ENCODE data around the gene COL5A1.

The COL5A1 gene

DNA sequence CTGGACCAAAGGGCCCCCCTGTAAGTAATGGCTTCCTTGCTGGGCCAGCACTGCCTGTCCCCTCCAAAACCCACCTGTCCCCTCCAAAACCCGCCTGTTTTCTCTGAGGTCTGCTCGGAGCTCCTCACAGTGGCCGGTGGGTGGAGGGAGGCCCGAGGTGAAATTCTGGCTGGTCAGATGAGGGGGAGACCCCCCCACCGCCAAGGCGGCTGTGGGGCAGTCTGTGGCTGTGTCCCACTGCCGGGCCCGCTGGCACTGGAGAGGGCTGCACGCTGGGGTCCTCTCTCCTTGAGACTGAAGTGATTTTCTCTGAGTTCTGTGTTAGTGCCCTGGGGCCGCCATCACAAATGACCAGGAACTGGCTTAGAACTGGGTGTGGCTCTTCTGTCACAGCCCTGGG, 155.3 kb downstream of the COL5A1 start:
- DNase-seq: no peak

DNA sequence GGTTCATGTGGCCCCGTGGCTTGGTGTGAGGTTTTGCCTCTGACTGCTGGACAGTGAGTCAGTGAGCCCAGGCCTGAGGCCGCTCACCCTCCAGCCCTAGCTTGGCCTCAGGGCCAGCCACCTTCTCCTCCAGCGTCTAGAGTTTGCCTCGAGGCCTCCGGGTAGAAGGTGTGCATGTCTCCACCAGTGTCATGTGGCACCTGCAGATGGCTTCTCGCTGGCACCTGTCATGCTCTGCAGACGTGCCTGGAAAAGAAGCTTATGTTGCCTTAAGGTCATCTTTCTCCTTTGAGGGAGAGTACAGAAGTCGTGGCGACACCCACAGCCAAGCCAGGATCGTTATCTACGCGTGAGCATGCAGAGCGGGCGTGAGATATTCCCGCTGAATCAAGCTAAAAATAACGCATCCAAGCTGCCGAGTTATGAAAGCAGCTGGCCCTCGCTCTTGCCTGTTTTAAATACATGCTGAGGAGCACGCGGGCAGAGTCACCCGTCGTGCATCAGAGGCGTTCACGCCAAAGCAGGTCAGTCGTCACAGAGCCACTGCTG, 159.3 kb downstream of the COL5A1 start:
- DNase-seq: no peak

DNA sequence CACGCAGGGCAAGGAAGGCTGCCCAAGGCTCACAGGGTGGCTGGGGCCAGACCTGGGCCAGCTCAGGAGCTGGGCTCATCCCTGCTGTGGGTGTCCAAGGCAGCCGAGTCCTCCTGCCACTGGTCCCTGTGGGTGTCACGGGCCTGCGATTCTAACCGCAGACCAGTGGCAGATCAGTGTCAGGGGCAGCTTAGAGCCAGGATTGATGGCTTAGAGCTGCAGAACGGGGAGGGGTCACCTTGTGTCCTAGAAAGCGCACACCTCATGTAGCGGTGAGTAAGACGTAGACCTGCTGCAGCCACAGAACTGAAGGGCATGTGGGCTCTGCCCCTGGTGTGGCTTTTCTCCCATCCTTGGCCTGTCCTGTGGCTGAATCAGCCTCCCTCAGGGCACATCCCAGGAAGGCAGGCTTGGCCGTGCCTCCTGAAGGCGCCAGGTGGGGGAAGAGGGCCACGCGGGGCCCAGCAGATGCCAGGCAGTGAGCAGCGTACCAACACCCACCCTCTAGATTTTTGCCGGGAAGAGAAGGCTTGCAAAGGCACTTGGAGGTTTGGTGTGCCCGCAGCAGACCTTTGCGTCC, 160.7 kb downstream of the COL5A1 start:
- no peak for DNase-seq

DNA sequence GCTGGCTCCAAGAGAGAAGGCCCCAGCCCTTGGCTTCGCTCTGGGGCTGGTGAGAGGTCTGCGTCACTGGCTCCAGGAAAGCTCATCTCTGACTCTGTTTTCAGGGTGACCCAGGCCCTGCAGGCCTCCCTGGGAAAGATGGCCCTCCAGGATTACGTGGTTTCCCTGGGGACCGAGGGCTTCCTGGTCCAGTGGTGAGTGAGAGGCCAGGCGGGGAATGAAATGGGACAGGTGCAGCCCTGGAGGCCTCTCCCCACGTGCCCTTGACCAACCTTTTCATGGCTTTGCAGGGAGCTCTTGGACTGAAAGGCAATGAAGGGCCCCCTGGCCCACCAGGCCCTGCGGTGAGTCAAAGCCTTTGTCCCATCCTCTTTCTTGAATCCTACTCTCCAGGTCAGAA, 163.3 kb downstream of the COL5A1 start:
- no peak for DNase-seq

DNA sequence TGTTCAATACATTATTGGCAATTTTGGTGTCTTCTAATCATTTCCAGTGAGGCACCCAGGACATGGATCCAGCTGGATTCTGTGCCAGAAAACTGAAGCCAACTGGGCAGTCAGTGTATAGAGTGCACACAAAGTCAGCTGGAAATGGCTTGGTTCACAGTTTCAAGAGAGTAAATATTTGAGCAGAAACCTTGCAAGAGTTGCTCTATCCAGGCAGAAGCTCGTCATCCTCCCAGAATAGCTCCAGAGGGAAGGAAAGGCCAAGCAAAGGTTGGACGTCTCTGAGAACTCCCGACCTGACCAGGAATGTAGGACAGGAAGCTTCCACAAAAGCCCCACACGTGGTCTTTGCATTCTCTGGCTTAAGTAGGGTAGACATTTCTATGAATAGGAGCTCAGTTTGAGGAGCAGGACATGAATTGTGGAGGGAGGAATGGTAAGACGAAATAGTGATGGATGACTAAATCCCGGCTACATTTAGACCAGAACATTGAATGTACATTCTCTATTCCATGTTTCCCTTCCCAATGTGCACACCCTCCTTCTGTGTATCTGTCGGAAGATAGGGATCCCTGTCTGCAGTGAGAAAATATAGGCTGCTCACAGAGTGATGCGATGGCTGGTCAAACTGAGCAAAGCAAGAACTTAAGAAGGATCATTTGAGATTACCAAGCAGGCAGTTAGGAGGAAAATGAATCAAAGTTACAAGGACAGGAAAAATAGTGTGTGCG, 166.3 kb downstream of the COL5A1 start:
- no peak for DNase-seq

DNA sequence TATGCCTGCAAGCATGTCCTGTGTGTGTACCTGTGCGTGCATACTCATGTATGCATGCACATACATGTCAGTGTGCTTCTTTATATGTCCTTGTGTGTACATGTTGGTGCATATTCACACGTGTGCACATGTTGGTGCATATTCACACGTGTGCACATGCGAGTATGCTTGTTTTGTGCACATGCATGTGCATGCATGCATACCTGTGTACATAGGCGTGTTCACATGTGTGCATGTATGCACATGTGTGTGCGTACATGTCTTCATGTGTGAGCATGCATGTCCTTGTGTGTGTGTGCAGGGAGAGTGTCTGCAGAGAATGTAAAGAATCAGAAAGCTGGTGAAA, 166.8 kb downstream of the COL5A1 start:
- DNase-seq: no peak

DNA sequence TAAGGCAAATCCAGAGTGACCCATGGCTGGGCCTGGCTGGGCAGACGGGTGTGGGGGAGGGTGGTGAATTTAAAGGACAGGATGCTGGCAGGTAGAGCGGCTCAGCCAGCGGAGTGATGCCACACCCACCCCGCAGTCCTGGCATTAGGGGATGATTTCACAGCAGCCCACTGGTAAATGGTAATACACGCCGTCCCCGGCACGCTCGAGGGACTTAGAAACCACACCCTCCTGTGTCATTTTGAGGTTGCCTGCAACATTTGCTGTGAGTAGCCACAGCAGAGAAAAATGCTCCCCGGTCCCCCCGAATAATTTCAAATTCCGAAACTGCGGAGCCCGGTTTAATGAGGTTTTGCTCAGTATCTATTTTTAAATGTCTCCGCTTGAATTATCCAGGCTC, 167.7 kb downstream of the COL5A1 start:
- DNase-seq: no peak

DNA sequence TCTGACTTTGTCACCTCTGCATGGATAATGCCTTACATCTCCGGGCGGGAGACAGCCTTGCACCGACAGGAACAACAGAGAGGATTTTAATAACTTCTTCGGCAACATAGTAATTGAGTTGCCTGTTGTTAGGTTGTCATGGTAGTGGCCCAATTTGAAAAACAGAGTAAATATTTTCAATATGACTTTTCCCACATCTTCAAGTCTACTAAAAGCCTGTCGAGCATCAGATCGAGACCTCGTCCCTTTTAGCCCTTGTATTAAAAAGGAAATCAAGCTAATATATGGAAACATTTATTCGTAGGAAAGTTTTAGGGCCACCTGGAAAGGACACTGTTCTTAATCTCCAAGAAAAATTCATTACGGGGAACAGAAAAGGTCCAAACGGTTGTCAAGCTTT, 168.2 kb downstream of the COL5A1 start:
- DNase-seq: no peak

DNA sequence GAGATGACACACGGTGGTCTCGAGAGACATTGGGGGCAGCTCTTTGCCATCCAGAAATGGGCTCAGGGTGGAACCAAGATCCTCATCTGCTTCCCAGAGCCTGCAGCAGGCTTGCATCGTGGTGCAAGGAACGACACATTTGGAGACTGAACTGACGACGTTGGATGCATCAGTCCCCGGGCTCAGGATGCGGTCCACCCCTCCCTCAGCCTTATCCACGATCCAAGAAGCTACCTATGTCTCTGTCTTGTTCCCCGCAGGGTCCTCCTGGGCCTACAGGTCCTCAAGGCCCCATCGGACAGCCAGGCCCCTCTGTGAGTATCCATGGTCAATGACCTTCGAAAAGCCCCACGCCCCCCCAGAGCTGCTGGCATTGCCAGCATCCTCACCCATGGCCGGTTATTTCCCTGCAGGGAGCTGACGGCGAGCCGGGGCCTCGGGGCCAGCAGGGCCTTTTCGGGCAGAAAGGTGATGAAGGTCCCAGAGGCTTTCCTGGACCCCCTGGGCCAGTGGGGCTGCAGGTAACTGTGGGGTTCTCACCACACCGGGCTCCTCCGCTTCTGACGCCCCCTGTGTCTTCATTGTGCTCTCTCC, 169.6 kb downstream of the COL5A1 start:
- DNase-seq: no peak

DNA sequence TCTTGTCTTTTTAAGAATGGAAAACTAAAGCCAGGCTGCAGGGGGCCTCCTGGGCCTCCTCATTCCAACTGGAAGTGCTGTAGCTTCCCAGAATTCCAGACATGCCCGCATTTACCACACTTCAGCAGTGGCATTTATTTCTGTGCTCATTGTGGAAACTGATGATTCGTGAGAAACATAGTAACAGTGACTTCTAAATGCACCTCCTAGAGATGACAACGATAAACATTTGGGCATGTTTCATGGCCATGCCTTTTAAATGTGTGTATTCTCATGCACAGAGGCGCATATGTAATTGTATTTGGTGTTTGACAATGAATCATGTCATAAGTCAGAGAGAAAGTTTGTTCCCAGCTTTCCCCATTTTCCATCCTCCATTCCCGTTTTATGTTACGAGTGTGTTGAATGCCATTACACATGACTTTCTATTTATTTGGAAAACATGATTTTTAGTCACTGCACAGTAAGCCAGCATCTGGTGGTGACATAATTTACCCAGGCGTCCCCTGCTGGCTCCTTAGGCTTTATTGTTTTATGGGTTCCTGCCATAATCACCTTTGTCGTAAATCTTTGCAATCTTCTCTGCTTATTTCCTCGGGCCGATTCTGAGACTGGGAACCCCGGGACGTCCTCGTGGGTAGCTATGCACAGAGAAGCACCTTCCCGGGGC, 170.2 kb downstream of the COL5A1 start:
- DNase-seq: peak; percentile 78

DNA sequence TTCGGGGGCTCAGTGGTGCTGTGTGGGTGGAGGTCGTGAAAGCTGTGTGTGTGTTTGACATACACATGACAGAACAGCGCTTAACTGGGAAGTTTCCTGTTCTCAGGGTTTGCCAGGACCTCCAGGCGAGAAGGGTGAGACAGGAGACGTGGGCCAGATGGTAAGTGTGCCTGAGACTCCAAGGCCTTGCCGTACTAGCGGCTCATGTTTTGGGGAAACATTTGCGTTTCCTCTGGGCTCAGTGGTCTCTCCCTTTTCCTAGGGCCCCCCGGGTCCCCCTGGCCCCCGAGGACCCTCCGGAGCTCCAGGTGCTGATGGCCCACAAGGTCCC, 170.7 kb downstream of the COL5A1 start:
- no peak for DNase-seq

DNA sequence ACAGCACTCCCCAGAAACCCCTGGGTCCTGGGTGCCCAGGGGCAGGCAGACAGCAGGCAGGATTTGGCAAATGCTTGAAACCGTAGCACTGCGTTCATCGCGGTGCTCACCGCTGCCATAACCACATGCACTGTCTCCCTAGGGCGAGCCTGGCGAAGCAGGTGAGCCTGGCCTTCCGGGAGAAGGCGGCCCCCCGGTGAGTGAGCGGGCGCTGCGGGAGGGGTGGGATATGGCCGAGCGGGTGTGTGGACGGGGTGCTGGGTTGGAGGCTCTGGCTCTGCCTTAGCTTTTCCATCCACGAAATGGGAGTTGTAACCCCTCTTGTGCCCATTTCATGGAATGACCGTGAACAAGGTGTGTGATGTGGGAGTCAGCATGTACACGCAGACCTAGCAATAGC, 172.2 kb downstream of the COL5A1 start:
- DNase-seq: no peak

DNA sequence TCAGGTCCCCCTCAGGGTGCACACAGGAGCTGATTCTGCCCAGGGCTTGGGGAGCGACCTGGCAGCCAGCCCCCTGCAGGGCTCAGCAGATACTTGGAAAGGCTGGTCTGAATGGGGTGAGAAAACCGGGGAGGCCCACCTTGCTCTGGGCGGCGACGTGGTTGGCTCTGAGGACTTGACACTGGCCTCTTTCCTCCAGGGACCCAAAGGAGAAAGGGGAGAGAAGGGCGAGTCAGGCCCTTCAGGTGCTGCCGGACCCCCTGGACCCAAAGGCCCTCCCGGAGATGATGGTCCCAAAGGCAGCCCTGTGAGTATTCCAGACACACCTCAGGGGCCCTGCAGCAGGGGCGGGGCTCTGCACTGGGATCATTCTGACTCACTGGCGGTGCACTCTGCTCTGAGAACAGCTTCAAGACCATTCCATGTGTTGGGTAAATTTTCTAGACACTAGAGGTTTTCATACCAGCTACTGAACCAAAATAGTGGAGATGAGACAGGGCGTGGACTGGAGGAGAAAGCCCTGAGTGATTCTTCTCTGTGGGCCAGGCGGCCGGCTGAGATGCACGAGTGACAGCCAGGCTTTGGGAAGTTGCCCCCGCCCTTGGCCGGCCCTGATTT, 173.1 kb downstream of the COL5A1 start:
- DNase-seq: no peak

DNA sequence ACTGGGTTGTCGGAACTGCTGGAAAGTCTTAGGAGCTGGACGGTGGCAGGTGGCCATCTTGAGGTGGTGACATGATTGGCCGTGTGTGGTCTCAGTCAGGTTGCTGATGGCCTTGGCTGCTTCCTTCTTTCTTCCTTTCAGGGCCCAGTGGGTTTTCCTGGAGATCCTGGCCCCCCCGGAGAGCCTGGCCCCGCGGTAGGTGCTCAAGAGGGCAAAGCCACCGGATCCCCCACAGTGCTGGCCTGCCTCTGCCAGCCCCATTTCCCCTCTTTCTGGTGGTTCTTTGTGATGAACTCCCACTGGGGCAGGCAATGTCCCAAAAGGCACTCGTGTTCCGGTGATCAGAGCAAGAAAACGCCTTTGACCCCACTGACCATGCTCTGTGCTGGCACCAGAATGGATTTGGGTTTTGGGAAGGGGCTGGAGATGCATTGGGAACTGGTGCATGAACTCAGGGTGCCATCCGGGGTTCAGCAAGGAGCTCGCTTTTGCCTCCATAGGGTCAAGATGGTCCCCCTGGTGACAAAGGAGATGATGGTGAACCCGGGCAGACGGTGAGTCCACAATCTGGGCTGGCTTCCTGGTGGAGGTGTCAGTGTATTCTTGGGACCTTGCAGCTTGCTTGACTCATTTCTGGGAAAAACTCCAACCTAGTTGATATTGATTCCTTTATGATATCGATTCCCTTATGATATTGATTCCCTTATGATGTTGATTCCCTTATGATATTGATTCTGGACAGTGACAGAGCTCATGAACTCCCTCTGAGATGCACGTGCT, 174.0 kb downstream of the COL5A1 start:
- DNase-seq: no peak

DNA sequence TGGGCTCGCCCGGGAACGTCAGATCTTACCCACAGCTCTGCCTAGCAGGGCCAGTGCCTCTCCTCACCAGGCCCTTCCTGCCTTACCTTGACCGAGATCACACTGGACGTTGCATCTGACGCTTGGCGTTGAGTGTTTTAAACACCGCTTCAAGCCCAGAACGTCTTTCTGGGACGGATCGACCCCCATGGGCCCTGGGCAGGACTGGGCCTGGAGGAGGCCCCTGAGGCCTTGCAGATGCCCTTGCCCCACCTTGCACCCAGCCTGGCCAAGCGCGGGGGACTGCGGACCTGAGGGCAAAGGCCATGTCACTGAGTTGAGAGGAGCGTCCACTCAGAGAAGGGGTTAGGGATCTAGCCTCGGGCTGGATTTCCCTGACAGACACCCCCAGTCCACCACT, 174.7 kb downstream of the COL5A1 start:
- no peak for DNase-seq

DNA sequence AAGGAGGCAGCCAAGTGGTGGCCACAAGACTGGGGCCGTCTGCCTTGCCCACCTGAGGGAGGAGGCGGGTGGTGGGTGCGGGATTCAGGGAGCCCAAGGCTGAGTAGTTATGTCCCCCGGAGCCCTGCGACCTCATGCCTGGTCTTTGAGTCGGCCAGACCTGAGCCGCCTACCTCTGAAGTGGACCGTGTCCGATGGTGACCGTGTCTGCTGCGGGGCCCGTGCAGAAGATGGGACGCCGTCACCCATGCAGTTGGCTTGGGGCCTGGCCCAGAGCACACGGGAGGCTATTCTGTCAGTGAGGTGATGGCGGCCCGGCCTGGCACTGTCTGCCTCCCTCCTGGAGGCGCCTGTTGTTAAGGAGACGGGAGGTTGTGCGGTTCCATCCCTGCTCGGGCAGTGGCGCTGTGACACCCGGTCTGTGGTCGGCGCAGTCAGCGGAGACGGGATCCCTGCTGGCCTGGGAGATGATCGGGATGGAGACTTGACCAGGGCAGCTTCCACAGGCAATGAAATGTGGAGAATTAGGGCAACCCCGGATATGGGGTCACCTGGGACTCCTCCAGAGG, 176.5 kb downstream of the COL5A1 start:
- DNase-seq: no peak

DNA sequence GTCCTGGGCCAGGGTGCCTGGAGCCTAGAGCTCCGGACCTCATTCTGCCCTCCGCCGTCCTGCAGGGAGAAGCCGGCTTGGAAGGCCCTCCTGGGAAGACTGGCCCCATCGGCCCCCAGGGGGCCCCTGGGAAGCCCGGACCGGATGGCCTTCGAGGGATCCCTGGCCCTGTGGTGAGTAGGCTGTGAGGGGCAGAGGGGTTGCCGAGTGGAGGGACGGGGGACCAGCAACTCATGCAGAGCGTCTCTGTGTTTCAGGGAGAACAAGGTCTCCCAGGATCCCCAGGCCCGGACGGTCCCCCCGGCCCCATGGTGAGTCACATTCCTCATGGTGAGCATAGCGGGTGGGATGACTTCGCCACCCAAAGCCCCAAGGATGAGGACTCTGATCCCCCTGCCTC, 177.0 kb downstream of the COL5A1 start:
- no peak for DNase-seq

DNA sequence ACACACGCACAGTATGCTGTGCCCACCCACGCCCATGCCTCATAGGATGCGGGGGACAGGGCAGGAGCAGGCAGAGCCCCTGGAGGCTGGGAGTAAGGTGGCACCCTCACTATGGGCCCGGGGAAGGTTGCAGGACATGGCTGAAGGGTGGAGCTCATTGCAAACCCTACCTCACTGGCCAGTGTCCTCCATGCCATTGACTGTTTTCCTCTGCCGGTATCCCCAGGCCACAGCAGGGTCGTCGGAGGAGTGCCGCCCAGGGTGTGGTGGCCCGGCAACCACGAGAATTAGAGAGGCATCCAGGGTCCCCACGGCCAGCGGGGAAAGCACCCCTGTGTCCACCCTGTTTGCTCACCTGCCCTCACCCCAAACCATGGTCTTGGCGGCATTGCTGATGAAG, 179.3 kb downstream of the COL5A1 start:
- no peak for DNase-seq

DNA sequence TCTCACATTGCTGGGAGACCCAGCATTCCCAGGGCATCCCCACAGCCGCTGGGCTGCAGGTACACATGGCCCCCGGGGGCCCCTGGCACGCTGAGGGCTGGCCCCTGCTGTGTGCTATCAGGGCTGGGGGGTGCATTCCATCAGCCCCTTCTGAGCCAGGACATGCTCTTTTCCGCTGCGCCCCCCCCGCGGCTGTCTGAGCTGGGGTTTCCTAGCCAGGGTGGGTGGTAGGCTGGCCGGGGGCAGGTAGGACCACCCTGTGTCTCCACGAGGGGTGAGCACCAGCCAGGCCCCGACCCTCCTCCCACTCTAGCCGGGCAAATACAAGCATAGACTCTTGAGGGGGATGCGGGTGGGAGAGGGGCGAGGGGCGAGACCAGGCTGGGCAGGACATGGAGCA, 180.9 kb downstream of the COL5A1 start:
- no peak for DNase-seq

DNA sequence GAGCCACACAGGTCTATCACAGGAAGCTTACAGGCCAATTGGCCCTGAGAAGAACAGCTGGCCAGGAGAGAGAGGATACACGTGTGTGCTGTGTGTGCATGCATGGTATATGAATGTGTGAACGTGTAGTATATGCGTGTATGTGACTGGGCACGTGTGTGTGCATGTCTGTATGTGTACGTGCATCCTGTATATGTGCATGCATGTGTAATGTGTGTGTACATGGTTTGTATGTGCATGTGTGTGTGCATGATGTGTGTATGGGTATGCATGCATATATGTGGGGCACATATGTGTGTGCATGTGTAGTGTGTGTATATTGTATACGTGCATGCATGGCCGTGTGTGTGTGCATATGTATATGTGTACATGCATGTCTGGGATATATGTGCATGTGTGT, 182.0 kb downstream of the COL5A1 start:
- DNase-seq: no peak

DNA sequence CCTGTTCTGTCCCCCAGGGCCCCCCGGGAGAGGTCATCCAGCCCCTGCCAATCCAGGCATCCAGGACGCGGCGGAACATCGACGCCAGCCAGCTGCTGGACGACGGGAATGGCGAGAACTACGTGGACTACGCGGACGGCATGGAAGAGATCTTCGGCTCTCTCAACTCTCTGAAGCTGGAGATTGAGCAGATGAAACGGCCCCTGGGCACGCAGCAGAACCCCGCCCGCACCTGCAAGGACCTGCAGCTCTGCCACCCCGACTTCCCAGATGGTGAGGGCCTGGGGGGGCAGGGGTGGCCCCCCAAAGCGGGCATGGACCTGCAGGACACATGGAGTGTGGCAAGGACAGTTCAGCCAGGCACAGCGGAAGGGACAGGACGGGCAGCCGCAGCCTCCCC, 183.0 kb downstream of the COL5A1 start:
- no peak for DNase-seq

DNA sequence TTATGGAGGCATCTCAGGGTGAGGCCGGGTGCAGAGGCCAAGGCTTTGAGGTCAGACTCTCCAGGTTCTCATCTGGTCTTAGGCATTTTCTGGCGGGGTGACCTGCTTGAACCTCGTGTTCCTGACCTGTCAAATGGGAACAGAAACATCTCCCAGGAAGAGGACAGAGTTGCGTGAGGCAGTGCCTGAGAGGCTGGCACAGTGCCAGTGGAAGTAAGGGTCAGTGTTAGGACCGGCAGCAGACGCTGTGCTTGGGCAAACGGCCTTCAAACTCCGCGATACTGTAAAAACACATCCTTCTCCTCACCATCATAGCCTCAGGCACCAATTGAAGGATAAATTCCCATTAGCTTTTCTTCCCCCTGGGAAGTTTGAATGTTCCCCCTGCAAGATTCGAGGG, 183.4 kb downstream of the COL5A1 start:
- no peak for DNase-seq
